GM18873 (cell line): ENCODE measurements around the gene PARD6G.

Experiments used
- ATAC-seq: cut with Tn5 transposase; IDR thresholded peaks from one replicate; pipeline ENCODE4 v1.9.1; 2021; ENCODE audit warnings: mild to moderate bottlenecking, moderate library complexity, moderate number of reproducible peaks; ENCODE audit not compliant: unreplicated experiment, low FRiP score

The PARD6G gene

DNA sequence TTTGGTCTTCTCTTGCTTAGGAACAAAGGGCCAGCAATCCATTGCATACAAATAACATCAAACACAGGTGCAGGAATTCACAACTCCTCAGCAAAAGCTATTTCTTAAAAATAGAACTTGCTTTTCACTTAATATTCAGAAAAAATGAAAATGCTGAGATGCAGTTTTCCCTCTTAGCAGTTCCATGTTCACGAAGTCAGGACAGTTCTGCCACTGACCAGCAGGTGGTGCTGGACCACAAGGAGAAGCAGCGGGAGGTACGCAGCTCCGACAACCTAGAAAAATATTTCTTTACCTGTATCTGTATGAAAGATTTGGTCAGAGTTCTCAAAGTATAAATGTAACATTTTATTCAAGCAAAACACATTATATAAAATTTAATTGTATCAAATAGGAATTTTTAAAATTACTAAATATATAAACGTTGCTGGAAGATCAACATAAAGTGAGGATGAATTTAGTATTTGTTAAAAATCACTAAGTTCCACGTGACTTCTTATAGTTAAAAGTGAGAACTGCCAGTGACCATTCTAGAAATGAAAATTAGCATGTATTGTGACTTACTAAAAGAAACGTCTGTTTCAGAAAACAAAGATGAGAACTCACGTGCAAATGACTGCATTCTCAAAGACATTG, 89.5 kb downstream of the PARD6G start:
- no peak for ATAC-seq

DNA sequence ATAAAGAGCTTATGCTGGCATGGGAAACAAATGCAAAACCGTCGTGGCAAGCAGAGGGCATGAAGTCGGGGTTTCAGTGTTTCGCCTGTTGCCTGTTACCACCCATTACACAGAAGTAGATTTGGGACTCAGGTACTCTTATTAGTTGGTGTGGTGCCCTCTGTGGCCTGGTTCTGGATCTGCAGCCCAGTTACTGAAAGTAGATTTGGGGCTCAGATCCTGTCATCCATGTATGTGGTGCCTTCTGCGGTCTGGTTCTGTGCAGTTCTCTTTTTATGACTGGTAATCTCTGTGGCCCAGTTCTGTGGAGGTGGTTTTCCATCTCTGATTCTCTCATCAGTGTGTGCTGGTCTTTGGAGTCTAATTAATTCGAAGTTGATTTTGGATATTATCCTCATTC, 93.0 kb downstream of the PARD6G start:
- ATAC-seq, result no peak

DNA sequence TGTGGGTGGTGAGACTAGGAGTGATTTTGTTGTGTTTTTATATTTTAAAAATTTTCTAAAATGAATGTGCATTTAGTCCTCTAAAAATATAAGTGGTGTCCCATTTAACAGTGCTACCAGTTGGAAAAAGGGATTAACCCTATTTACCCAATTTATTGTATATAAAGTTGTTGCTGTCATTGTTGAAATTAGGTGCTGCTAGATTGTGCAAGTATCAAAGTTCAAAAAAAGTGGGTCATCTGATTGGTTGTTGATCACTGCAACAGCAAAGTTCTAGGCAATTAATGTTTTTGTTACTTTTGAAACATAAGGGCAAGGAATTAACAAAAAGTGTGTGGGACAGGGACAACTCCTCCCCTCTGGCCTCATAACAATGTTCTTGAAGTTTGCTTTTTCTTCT, 97.6 kb downstream of the PARD6G start:
- no peak for ATAC-seq

DNA sequence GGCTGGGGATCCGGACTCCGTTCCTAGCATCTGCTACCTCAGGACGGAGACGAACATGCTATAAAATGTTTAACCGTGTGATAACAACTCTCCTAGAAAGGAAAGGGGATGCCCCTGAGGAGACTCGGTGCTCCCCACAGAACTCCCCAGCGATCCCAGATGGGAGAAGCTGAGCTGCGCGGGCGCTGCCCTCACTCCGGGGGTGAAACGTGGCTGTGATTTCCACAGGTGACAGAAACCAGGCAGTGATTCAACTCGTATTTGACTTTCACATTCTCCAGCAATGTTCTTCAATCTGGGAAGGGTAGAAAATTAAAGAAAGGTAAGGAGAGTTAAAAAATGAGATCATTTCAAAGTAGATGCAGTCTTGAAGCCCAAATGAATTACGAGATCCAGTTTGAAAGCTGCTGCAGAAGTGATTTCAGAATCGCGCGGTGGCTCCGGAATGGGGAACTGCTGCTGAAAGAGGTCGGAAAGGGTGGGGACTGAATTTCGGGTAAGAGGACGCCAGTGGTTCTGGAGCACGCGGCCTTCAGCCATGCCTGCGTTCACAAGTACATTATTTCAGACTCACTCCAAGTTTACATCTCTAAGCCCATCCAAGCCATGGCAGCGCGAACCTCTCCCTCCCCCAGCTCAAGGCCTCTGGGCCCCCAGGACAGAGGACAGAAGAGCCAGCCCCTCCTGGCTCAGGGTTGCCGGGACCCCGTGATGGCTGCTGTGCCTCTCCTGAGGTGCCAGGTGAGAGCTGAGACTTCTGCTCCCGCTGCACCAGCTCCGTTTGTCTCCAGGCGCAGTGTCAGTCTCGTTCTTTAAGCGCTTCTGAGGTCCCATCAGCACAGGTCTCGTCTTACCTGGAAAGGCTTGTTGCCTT, 98.8 kb downstream of the PARD6G start:
- no peak for ATAC-seq

DNA sequence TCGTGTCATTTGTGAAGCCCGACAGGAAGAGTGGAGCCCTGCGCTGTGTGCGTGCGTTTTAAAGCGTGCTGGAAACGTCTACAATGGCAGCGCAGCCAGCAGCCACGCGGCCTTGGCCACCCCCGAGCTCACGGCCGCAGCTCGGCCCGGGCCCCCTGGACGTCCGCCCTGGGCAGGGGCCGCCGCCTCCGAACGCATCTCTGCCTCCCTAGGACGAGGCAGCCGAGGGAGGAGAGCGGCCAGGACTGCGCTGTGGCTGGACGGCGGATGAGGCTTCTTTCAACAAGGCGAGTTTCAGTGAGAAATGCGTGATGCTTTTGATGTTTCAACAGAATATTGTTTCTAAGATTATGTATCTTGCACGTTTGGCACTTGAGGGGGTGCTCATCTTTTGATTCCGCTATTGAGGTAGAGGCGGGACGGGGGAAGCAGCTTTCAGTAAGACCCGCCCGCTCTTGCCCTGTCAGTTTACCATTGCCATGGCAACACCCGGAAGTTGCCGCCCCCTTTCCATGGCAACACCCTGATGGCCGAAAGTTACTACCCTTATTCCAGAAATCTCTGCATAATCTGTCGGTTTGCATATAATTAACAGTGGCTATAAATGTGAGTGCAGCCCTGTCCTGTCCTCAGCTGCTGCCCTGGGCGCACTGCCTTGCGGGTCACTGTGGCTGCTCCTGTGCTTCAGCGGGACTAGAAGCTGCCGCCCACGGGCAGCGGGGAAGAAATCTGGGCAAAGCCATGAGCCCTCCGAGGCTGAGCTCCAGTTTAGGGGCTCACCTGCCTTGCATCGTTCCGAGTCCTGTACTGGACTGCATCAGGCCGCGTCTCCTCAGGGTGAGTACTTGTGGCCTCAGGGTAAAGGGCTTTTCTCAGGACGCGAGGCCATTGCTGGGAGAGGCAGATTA, 99.6 kb downstream of the PARD6G start:
- peak; percentile 64 for ATAC-seq

DNA sequence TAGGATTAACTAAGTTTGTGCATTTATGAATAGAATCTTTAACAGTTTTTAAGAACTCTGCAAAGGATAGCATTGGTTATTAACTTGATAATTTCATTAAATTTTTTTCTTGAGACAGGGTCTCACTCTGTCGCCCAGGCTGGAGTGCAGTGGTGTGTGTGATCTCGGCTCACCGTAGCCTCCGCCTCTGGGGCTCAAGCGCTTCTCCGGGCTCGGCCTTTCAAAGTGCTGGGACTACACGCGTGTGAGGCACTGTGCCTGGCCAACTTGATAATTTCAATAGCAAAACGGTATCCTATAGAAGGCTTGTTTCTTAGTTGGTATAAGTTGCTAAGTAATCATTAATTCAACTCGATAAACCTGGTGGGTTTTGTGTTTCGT, 100.3 kb downstream of the PARD6G start:
- no peak for ATAC-seq

DNA sequence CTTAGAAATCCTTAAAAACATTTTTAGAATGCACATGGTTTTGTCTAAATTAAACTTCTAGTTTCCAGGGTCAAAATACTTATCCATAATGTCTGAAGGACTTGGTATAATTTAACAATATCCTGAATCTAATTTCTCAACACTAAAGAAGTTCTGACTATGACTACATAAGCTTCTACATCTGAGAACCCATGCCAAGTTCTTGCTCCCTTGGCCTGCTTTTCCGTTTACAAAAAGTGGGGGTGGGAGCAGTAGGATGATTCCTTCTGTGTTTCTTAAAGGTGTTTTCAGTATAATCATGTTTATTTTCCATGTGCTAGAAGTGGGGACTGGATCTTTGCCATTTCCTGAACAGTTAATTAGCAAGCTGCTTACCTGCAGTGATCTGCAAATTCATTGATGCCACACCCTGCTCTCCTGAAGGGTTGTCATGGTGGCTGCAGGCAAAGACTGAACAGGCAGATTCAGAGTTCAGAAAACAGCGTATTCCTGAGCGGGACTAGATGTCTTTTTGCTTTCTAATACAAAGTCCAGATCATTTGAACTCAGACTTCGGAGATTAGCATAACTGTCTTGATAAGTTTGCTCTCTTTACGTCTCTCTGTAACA, 102.0 kb downstream of the PARD6G start:
- no peak for ATAC-seq

DNA sequence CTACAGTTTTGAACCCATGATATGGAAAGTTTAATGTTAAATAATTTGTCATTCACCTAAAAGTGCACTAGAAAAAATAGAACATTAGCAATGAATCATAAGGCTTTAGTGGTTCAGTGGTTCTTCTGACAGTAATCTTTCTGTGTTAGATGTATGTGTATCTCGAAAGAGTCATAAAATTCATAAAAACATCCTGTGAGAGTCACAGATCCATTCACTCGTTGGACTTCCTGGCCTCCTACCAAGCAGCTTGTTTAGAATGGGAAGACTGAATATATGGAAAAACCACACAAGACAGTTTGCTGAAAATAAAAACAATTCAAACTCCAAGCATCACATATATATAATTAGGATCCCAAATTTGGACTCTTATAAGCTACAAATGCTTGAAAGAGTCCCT, 103.4 kb downstream of the PARD6G start:
- ATAC-seq, result no peak

DNA sequence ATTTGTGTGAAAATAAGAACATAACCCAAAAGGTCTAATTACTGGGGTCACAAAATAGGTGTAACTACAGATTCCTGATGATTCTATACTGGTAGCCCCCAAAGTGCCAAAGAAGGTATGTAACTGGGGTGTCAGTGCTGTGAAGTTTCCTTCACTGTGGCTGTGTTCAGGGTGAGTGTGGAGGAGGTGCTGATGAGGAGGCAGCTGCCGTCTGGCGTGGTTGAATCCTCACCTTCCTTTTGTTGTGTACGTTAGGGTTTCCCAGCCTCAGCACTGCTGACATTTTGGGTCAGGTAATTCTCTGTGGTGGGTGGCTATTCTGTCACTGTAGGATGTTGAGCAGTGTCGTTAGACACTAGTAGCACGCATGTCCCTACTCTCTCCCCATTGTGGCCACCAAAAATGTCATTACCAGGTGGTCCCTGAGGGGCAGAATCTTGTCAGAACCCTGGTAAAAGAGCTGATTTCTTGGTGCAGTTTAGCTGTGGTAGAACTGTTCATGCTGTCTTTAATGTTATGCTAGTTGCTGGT, 106.8 kb downstream of the PARD6G start:
- ATAC-seq, result no peak

DNA sequence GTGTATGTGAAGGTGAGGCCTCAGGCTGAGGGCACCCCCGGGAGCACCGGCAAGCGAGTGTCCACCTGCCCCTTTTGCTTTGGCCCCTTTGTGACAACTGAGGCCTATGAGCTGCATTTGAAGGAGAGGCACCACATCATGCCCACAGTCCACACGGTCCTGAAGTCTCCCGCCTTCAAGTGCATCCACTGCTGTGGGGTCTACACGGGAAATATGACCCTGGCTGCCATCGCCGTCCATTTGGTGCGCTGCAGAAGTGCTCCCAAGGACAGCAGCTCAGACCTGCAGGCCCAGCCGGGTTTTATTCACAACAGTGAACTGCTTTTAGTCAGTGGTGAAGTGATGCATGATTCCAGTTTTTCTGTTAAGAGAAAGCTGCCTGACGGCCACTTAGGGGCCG, 109.3 kb downstream of the PARD6G start:
- no peak for ATAC-seq

DNA sequence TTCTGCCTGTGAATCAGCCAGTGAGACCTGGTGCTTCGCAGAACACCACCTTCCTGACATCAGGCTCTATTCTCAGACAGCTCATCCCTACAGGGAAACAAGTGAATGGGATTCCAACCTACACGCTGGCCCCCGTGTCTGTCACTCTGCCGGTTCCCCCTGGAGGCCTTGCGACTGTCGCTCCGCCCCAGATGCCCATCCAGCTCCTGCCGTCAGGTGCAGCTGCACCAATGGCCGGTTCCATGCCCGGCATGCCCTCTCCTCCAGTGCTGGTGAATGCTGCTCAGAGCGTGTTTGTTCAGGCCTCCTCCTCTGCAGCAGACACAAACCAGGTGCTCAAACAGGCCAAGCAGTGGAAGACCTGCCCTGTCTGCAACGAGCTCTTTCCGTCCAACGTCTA, 110.2 kb downstream of the PARD6G start:
- no peak for ATAC-seq

DNA sequence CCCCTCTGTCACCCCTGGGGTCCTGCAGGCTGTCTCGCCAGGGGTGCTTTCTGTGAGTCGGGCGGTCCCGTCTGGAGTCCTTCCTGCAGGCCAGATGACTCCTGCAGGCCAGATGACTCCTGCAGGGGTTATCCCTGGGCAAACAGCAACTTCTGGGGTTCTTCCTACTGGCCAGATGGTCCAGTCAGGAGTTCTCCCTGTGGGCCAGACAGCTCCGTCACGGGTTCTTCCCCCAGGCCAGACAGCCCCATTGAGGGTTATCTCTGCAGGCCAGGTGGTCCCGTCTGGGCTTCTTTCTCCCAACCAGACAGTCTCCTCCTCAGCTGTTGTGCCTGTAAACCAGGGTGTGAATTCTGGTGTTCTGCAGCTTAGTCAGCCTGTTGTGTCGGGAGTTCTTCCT, 110.6 kb downstream of the PARD6G start:
- ATAC-seq, result no peak

DNA sequence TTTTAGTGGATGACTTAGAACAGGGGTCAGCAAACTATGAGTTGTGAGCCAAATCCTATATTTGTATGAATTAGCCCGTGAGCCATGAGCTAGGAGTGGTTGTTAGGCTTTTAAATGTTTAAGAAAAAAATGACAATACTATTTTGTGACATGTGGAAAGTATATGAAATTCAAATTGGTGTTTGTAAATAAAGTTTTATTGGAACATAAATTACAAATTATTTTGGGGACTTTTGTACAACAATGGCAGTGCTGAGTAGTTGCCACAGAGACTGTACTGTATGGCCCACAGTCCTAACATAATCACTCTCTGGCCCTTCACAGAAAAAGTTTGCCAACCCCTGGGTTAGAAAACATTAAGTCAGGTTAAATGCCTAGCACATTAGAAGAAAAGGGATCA, 112.2 kb downstream of the PARD6G start:
- no peak for ATAC-seq

DNA sequence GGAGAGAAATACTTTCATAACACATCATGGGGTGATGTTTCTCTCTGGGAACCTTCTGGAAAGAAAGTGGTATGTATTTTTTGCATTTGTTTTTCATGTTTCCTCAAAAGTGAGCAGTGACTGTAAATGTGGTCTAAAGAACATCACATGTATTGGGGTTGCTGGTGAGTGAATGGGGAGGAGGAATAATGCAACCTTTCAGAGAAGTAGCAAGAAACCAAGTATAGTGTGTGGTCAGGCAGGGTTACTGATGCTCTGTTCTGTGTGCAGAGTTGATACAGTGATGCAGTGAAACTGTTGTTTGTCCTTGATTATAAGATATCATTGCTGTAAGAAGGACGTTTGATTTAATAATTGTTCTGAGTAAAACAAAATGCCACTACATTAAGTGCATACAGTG, 114.2 kb downstream of the PARD6G start:
- ATAC-seq, result no peak

DNA sequence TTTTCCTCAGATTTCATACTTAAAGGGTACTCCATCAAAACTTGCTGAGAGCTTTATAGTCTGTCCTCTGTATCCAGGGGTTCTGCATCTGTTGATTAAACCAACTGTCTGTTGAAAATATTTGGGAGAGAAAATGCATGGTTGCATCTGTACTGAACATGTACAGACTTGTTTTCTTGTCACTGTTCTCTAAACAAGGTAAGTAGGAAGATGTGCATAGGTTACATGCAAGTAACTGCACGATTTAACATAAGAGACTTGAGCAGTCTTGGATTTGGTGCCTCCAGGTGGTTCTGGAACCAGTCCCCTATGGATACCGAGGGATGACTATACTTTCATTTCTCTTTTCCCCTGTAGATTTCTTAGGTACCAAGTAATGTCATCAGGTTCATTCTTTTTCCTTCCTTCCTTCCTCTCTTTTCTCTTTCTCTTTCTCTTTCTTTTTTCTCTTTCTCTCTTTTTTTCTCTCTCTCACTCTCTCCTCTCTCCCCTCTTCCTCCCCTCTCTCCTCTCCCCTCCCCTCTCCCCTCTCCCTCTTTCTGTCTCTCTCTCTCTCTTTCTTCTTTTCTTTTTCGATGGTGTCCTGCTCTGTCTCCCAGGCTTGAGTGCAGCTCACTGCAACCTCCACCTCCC, 115.0 kb downstream of the PARD6G start:
- ATAC-seq, result no peak

DNA sequence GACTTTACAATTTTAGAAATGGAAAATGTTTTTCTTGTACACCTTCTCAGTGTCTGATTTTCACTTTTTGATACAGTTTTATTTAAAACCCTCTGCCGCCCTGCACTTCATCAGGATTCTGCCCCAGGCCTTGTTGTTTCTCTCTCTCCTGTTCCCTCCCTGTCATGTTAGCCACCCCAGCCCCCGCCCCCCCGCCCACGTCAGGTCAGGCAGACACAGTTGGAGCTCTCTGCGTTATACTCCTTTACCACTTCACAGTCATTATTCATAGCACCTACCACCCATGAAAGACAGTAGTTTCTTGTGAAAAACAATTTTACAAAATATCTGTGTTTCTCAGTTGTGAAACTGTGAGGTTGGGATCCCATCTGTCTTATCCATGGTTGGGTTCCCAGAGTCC, 116.8 kb downstream of the PARD6G start:
- ATAC-seq, result no peak

DNA sequence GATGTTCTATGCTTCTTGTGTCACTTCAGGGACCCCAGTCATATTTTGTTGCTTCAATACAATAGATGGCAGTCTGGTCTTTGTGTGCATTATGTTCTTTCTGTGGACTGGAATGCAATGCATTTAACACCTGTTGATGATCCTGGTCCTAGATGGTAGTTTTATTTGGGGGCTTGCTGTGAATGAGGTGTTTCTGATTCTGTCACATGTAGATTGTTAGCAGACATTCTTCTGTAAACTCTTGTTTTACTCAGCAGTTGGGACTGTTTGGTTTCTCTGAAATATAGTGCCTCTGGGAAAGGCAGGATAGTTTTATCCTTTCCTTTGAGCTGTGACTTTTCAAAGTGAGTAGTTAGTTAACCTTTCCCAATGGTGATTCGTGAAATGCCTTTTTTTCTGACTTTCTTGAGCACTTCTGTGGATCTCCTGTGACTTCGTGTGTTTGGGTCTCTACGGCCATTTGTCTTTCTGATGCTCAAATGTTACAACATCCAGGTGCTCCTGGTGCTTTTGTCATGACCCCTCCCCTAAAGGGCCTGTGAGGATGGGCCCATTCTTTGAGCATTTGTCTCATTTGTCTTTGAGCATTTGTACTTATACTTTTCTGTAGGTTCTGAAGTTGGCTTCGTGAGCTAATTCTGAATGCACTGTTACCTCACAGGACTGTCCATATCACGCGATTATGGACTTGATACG, 117.5 kb downstream of the PARD6G start:
- no peak for ATAC-seq

DNA sequence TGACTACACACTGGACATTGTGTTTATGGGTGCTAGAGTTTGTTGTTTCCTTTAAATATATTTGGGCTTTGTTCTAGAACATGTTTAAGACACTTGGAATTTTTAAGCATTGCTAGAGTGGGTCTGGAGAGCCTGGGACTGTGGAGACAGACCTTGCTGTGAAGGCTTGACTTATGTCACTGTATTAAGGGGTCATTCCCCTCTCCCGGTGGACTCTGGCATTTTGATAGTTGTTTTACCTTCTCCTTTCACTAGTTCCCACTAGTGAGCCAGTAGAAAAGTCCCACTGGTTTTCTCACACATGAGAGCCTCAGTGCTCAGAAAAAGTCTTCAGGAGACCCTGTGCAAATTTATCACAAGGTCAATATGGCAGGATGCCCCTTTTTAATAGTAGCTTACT, 119.7 kb downstream of the PARD6G start:
- no peak for ATAC-seq

DNA sequence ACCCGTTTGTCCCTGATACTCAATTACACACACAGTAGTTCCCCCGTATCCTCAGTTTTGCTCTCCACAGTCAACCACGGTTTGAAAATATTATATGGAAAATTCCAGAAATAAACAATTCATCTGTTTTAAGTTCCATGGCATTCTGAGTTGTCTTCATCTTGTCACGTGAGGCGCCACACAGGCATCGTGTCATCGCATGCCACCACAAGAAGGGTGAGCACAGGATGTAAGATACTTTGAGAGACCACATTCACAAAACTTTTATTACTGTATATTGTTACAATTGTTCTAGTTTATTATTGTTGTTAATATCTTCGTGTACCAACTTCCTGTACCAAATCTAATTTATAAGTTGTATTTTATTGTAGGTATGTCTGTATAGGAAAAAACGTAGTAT, 120.5 kb downstream of the PARD6G start:
- no peak for ATAC-seq
